ENCODE data around the gene VMP1. TPM values are rescaled to one million over a fixed set of nuclear protein-coding genes. Genes with fewer than 3 reads are reported as not detected.

VMP1 gene
- total RNA-seq, 1 experiment from 2014 or later = 83.1 TPM

DNA sequence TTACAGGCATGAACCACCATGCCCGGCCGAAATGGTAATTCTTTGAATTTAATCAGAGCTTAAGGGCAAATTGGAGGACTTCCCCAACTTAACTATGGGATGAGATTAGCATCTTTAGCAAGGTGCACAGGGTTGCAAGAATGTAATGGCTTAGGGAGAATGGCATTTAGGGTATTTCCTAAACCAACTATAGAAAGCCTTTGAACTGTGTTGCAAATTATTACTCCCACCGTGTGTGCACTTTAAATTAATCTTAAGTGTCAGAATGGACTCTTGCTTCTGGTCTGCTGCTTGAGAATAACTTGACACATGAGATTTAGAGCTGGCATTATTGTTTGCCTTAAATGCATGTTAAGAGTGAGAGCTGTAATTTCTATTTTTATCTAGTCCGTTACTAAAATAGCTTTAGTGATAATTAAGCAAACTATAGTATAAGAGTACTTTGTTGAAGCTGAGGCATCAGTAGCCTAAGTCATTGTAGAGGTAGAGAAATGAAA is 125.5 kb downstream of the VMP1 start:
- Histone ChIP-seq H2BK5ac (ENCODE audit: insufficient read length, low read length) (no peak overlapping the region), H4K20me1 (ENCODE audit: control insufficient read depth, insufficient read depth, insufficient read length) (no peaks in the 10 kb centered on the region), H3K4ac (ENCODE audit: low read depth, low read length) (no peak overlapping the region), H4K91ac (ENCODE audit: insufficient read length, low read depth, low read length) (no peak overlapping the region), H2BK12ac (ENCODE audit: insufficient read length, low read depth, low read length) (no peak overlapping the region), H3K56ac (ENCODE audit: insufficient read length, low read depth, low read length) (no peak overlapping the region), H3K9me3 (ENCODE audit: control insufficient read depth, low read depth, low read length) (no peaks in the 10 kb centered on the region), H3T11ph (ENCODE audit: low read length) (no peak overlapping the region), H2BK15ac (ENCODE audit: low read depth, low read length) (no peak overlapping the region), H3K9ac (ENCODE audit: extremely low read depth, insufficient read length, low read length) (no peak overlapping the region), H3K4me2 (ENCODE audit: insufficient read depth, insufficient read length, low read length) (no peak overlapping the region), H3K14ac (ENCODE audit: insufficient read depth, low read length) (no peak overlapping the region), H2AFZ (ENCODE audit: low read length) (no peak overlapping the region), H4K8ac (replicated peaks; ENCODE audit: insufficient read length, low read depth, low read length) (no peak overlapping the region), H3K79me1 (ENCODE audit: insufficient read depth, low read depth, low read length, poor library complexity, severe bottlenecking) (no peaks in the 10 kb centered on the region), H2BK20ac (ENCODE audit: low read depth, low read length, poor library complexity, severe bottlenecking) (no peak overlapping the region), H3K18ac (ENCODE audit: insufficient read length, low read depth, low read length) (no peak overlapping the region), H3K23me2 (ENCODE audit: insufficient read length, low read depth, low read length, poor library complexity, severe bottlenecking) (no peaks in the 10 kb centered on the region), H3K27ac (ENCODE audit: insufficient read length, low read depth, low read length) (no peak overlapping the region), H3K4me1 (ENCODE audit: insufficient read depth, low read length) (0 out of 2 replicates have a peak, but pooled peaks cover 3% of the 10 kb centered on the region), H2AK5ac (ENCODE audit: insufficient read length, low read length) (no peak overlapping the region), H4K5ac (ENCODE audit: insufficient read length, low read depth, low read length) (no peak overlapping the region), H3K79me2 (ENCODE audit: insufficient read depth, low read length) (no peaks in the 10 kb centered on the region), H3K27me3 (ENCODE audit: insufficient read depth, low read length) (no peaks in the 10 kb centered on the region), H2BK120ac (ENCODE audit: low read depth, low read length, poor library complexity, severe bottlenecking) (no peak overlapping the region), H3K23ac (ENCODE audit: insufficient read length, low read depth, low read length) (no peak overlapping the region)
- Mint-ChIP-seq H3K27ac (peak overlapping the region in 2 of 3 experiments; percentile 28 to 42; a peak in 3 of 7 replicates), H3K4me3 (no peak overlapping the region), H3K4me1 (peaks cover 25 to 28% of the 10 kb centered on the region in 2 experiments), H3K9me3 (no peaks in the 10 kb centered on the region), H3K36me3 (ENCODE audit: insufficient read depth in 1 of 3, low read depth in 3 of 3) (peaks cover 0 to 1% (median 0%) of the 10 kb centered on the region in 3 experiments; a peak in 2 of 7 replicates), H3K27me3 (ENCODE audit: low read depth) (no peaks in the 10 kb centered on the region)
- no peak for DNase-seq
- WGBS (ENCODE audit: extremely low coverage, insufficient read length, low lambda C conversion rate) = no CpG with 5 or more reads among the region's 4 CpGs
- TF ChIP-seq, protein P1, sequence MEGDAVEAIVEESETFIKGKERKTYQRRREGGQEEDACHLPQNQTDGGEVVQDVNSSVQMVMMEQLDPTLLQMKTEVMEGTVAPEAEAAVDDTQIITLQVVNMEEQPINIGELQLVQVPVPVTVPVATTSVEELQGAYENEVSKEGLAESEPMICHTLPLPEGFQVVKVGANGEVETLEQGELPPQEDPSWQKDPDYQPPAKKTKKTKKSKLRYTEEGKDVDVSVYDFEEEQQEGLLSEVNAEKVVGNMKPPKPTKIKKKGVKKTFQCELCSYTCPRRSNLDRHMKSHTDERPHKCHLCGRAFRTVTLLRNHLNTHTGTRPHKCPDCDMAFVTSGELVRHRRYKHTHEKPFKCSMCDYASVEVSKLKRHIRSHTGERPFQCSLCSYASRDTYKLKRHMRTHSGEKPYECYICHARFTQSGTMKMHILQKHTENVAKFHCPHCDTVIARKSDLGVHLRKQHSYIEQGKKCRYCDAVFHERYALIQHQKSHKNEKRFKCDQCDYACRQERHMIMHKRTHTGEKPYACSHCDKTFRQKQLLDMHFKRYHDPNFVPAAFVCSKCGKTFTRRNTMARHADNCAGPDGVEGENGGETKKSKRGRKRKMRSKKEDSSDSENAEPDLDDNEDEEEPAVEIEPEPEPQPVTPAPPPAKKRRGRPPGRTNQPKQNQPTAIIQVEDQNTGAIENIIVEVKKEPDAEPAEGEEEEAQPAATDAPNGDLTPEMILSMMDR (conservative IDR thresholded peaks at IDR 0.05) = no peak

Data from H9 (cell line).